ENCODE measurements around the gene ADAM11. TPM values are rescaled to one million over a fixed set of nuclear protein-coding genes. Genes with fewer than 3 reads are reported as not detected.

Gene ADAM11
- total and polyA plus RNA-seq, 9 of the 15 experiments (the other 6 are each of a cell fraction or from before 2014, with no cell fraction given) = 0.01 to 0.31 (median 0.14) TPM; not detected in 2

- Histone ChIP-seq H4K20me1 (replicated peaks; ENCODE audit: control insufficient read depth, insufficient read depth, low read length) (no peaks in the 10 kb centered on the region; the same call in 1 of the 2 replicates), H3K4me1 (replicated peaks in 1 of 2; ENCODE audit: control insufficient read depth in 2 of 2, insufficient read depth in 2 of 2, low read length in 2 of 2) (peaks cover 0 to 8% of the 10 kb centered on the region in 2 experiments; a peak in 2 of 5 replicates), H3K27ac (ENCODE audit: extremely low read depth, low read depth, low read length) (no peak overlapping the region), H3K4me3 (no peak overlapping the region), H3K27me3 (ENCODE audit: control insufficient read depth in 2 of 2, insufficient read depth in 2 of 2, low read length in 2 of 2) (peaks cover 25 to 49% of the 10 kb centered on the region in 2 experiments; a peak in 4 of 5 replicates), H3K9me1 (ENCODE audit: control insufficient read depth, insufficient read depth, low read length) (no peaks in the 10 kb centered on the region), H3K9ac (ENCODE audit: insufficient read depth in 1 of 2, low read depth in 2 of 2, low read length in 2 of 2) (no peak overlapping the region; a peak in 1 of 4 replicates), H3K79me2 (ENCODE audit: control insufficient read depth, insufficient read depth, low read length) (no peaks in the 10 kb centered on the region), H2AFZ (ENCODE audit: low read depth, low read length) (no peak overlapping the region), H3K4me2 (ENCODE audit: insufficient read depth, low read length) (no peak overlapping the region), H3K9me3 (replicated peaks; ENCODE audit: control insufficient read depth, insufficient read depth, low read depth, low read length) (no peaks in the 10 kb centered on the region), H3K36me3 (ENCODE audit: control insufficient read depth, insufficient read depth, low read length) (no peaks in the 10 kb centered on the region)
- 4% methylated on average over 16 of the region's 16 CpGs for WGBS (ENCODE audit: insufficient coverage, low coverage, missing lambda C conversion rate)
- FAIRE-seq (no peak), DNase-seq (ENCODE audit: extremely low read depth in 1 of 4, low spot score in 3 of 4) (no peak), ATAC-seq (no peak; the same call in 2 of the 3 replicates)
- intact Hi-C loops (cut with micrococcal nuclease) = no loop called here
- in situ Hi-C loops (cut with MboI) = no loop called here
- CTCF ChIA-PET (ENCODE audit: low intra/inter-chr PET ratio) = no interaction called here
- POLR2A ChIA-PET = interaction anchor here (1.5 kb wide), 1 partner anchor 15 kb away, joined by 5 read pairs; no protein-coding TSS in a partner anchor
- no TSS peak for BruUV-seq (replicated peaks)
- no peak for TF ChIP-seq ZNF277 (CRISPR knock-in tag; IDR thresholded peaks at IDR 0.05; ENCODE audit: borderline replicate concordance)
- no peak for TF ChIP-seq ZBTB33 (CRISPR knock-in tag; IDR thresholded peaks at IDR 0.05)
- no peak for TF ChIP-seq RAD51 (IDR thresholded peaks at IDR 0.05; ENCODE audit: borderline replicate concordance, low read depth)
- no peak for TF ChIP-seq NCOA1 (IDR thresholded peaks at IDR 0.05; ENCODE audit: low read depth)
- TF ChIP-seq EWSR1 (IDR thresholded peaks at IDR 0.05; ENCODE audit: borderline replicate concordance, low read depth, partially characterized antibody) = no peak
- TF ChIP-seq PBX2 (CRISPR knock-in tag; IDR thresholded peaks at IDR 0.05; ENCODE audit: low read depth) = no peak
- no peak for TF ChIP-seq PBX2 (tag; conservative IDR thresholded peaks at IDR 0.05; ENCODE audit: low read depth)
- no peak for TF ChIP-seq ZNF778 (CRISPR knock-in tag; IDR thresholded peaks at IDR 0.05)
- no peak for TF ChIP-seq NELFE (IDR thresholded peaks at IDR 0.05; ENCODE audit: insufficient read depth, insufficient read length)
- TF ChIP-seq NR2F6 (CRISPR knock-in tag; IDR thresholded peaks at IDR 0.05) = no peak
- TF ChIP-seq ETS1 (conservative IDR thresholded peaks at IDR 0.05; ENCODE audit: control insufficient read depth, low read depth, low read length) = no peak
Measured at GRCh38 chr17:44786551-44787081, 27.8 kb downstream of the ADAM11 start.
